Pancreas (tissue), 10 donors: Measurements from ENCODE around the gene PHC3. TPM values are rescaled to one million over a fixed set of nuclear protein-coding genes. Genes with fewer than 3 reads are reported as not detected.

Source experiments
- ATAC-seq, 4 donors: fragments of 200-7000 bp; cut with Tn5 transposase; one replicate each; pipeline versions ENCODE4 v1.8.0 to v1.9.1; 2020; ENCODE audit warnings: mild to moderate bottlenecking in 4 of 4, moderate library complexity in 4 of 4
- DNase-seq, 6 donors: peaks; one replicate each; pipeline ENCODE4 v3.0.0-alpha.2; 2020
- FAIRE-seq: peaks from 2 replicates; lab custom pipeline; 2012; peaks lifted over from hg19 to GRCh38; lab: Jason Lieb, UNC
- H3K27ac ChIP-seq, 4 donors: fragments of 200-600 bp; sonication (generic); 1 replicate in 3 of 4; 2 replicates in 1 of 4; pipeline versions ENCODE4 v1.5.0 to v1.8.0; 2020
- H3K27me3 ChIP-seq, 4 donors: fragments of 200-600 bp; one replicate each; pipeline ENCODE4 v1.8.0; 2021
- H3K36me3 ChIP-seq, 3 donors: fragments of 200-600 bp; sonication (generic) in 1 of 3; one replicate each; pipeline versions ENCODE4 v1.5.0 to v1.8.0; 2020 to 2021
- H3K4me1 ChIP-seq, 3 donors: fragments of 200-600 bp; one replicate each; pipeline ENCODE4 v1.8.0; 2021
- H3K4me3 ChIP-seq, 4 donors: fragments of 200-600 bp; sonication (generic) in 2 of 4; one replicate each; pipeline versions ENCODE4 v1.5.0 to v1.8.0; 2020 to 2021
- H3K9me3 ChIP-seq, 4 donors: fragments of 200-600 bp; one replicate each; pipeline ENCODE4 v1.8.0; 2021
- CTCF ChIP-seq, 4 donors: fragments of 200-600 bp; sonication (generic) in 3 of 4; IDR thresholded peaks; one replicate each; pipeline versions ENCODE4 v1.5.0 to v1.8.0; 2021; ENCODE audit warnings: antibody characterized with exemption in 4 of 4
- whole genome bisulfite sequencing, 2 donors: extraction: QIAGEN DNeasy Blood & Tissue Kit; methylation state at CpG; one replicate each; pipeline ENCODE4 v1.1.7; 2013; 5-methylcytosine and 5-hydroxymethylcytosine counted together
- intact Hi-C, 3 donors: fragments of 100-400 bp; cut with DNase I; formaldehyde crosslinking; loops; one replicate each; pipeline versions ENCODE4 v1.11.1 to v1.14.2; 2022
- polyA plus RNA-seq, 2 donors: library from polyadenylated mRNA; stranded (reverse); fragments of 200-250 nt; gene quantifications; one replicate each; pipeline ENCODE4 v1.2.3, GENCODE V29; 2013
- total RNA-seq, 6 donors: library from RNA; stranded (reverse); fragmentation: NEBNext Ultra II Directional in 4 of 6; extraction: Animal tissue kit (Norgen Biotek cat#: 25700) in 4 of 6; gene quantifications; one replicate each; pipeline versions ENCODE4 v1.2.1 to v1.2.4, GENCODE V29; 2021 to 2023
- donor health status: healthy with polysubstance abuse.
- donor health status: DM: no; HTN: no; CAD: no; lungs with moderate emphysema.
- donor health status: DM: no; HTN: no; CAD: no.
- donor health status: control.
- donor health status: control.
- donor health status: Bipolar disorder and iron deficiency.
- donor health status: DM: yes; HTN: yes; CAD: no.
- donor health status: DM: no; HTN: no; CAD: no.
- donor health status: DM: no; HTN: no; CAD: no.
- donor health status: DM: yes; HTN: yes; CAD: no.

Gene PHC3
- total and polyA plus RNA-seq, 8 donors = 5.5 to 38.0 (median 24.5) TPM

- FAIRE-seq = no peak
- Histone ChIP-seq H3K27ac (peak overlapping the region; percentile 89 to 95 (median 92)), H3K4me1 (peaks cover 0 to 2% (median 0%) of the 10 kb centered on the region in 3 donors), H3K4me3 (peak overlapping the region; percentile 74 to 93 (median 78)), H3K9me3 (no peaks in the 10 kb centered on the region), H3K36me3 (no peaks in the 10 kb centered on the region), H3K27me3 (no peaks in the 10 kb centered on the region)
- DNase-seq = peak in 5 of 6 donors; percentile 15 to 77 (median 42)
- ATAC-seq = peak; percentile 45 to 57 (median 54)
- TF ChIP-seq CTCF (IDR thresholded peaks at IDR 0.05) = no peak
- intact Hi-C loops = no loop called here
- 1% methylated on average over 31 to 42 of the region's 42 CpGs for WGBS, 2 donors
These were observed 41.4 kb upstream of the PHC3 start for GRCh38 chr3:170222647-170223541.

GRCh38 chr3:170221924-170222646 is 40.6 kb upstream of the PHC3 start, which contains the start of gene PRKCI:
Gene PRKCI (plus strand): TSS chr3:170222424. CDS start chr3:170222670, 246 bp downstream.
- peak; percentile 98 to 99 (median 98) for ATAC-seq
- peak; percentile 91 to 97 (median 94) for DNase-seq
- no peaks in the 10 kb centered on the region for H3K27me3 ChIP-seq
- FAIRE-seq = no peak
- H3K4me3 ChIP-seq = peak within 1 kb of the TSS; percentile 74 to 93 (median 78)
- H3K36me3 ChIP-seq = no peaks in the 10 kb centered on the region
- no peak for TF ChIP-seq CTCF (IDR thresholded peaks at IDR 0.05)
- peak within 1 kb of the TSS; percentile 89 to 95 (median 92) for H3K27ac ChIP-seq
- 0% methylated on average over 50 to 60 of the region's 60 CpGs for WGBS, 2 donors
- no peaks in the 10 kb centered on the region for H3K9me3 ChIP-seq
- intact Hi-C loops = no loop called here
- H3K4me1 ChIP-seq = peaks cover 0 to 2% (median 0%) of the 10 kb centered on the region in 3 donors

- DNase-seq (no peak), FAIRE-seq (no peak), ATAC-seq (no peak)
- H3K4me1 ChIP-seq = peaks cover 0 to 2% (median 0%) of the 10 kb centered on the region in 3 donors
- intact Hi-C loops = no loop called here
- H3K36me3 ChIP-seq = no peaks in the 10 kb centered on the region
- 81 to 91% methylated on average over 4 of the region's 4 CpGs for WGBS, 2 donors
- H3K9me3 ChIP-seq = no peaks in the 10 kb centered on the region
- no peaks in the 10 kb centered on the region for H3K27me3 ChIP-seq
- no peak overlapping the region for H3K4me3 ChIP-seq
- H3K27ac ChIP-seq = no peak overlapping the region
- TF ChIP-seq CTCF (IDR thresholded peaks at IDR 0.05) = no peak
These were observed 39.3 kb upstream of the PHC3 start for GRCh38 chr3:170220871-170221270.

- Histone ChIP-seq H3K9me3 (no peaks in the 10 kb centered on the region), H3K4me1 (peaks cover 0 to 2% (median 0%) of the 10 kb centered on the region in 3 donors), H3K27ac (no peak overlapping the region), H3K27me3 (no peaks in the 10 kb centered on the region), H3K36me3 (no peaks in the 10 kb centered on the region), H3K4me3 (no peak overlapping the region)
- ATAC-seq (no peak), DNase-seq (no peak), FAIRE-seq (no peak)
- 87 to 88% methylated on average over 1 of the region's 1 CpG for WGBS, 2 donors
- TF ChIP-seq CTCF (IDR thresholded peaks at IDR 0.05) = no peak
- intact Hi-C loops = no loop called here
These were observed 38.3 kb upstream of the PHC3 start for GRCh38 chr3:170219850-170220249.
